ENCODE results near the gene MDN1.
"Not testable (repeated sequence)": the region's sequence is repeated elsewhere in the genome, so short reads cannot be mapped to it uniquely, and the experiment has no call there.

MDN1 gene

DNA sequence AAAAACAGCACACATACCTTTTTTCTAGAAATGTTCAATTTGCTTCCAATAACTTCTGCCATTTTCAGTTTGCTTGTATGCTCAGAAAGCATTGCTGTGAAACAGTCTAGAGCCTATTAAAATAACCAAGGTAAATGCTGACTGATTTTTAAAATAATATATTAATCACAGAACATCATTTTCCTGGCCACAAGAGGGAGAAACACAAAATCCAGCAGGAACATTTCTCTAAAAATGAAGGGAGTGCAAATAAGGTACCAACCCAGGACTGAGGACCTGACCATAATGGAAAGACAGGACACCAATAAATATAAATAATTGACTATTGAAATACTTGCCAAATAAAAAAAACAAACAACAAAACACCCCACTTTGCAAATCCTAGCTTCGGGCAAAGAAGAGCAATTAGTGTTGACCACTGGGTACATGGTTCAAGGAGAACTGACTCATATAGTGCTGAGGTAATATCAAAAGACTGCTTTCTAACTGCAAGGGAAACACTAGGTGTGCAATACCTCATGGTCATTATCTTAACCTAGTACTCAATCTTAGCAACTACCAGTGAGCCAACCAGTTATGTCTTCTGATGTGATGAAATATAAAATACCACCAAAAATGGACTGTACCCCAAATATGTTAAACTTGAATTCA is 42.9 kb downstream of the MDN1 start:
- no peak for DNase-seq (ENCODE audit: low read depth in 2 of 3, low spot score in 2 of 3)

DNA sequence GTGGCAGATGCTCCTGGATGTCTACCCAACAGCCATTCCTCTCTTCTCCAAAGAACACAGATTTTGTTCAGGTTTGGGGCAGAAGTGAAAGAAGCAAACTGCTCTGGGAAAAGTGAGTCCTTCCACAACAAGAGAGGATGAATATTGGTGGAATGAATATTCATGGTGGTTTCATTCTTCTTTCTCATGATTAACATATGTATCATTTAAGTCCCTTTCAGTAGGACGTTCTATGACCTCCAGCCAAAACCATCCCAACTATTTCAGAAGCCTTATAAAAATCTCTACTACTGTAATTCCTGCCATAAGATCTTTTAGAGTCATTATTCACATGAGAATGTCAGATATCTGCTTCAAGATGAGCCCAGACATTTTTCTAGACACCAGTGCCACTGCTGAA is 44.4 kb downstream of the MDN1 start:
- DNase-seq (ENCODE audit: low read depth in 2 of 3, low spot score in 2 of 3), result no peak

DNA sequence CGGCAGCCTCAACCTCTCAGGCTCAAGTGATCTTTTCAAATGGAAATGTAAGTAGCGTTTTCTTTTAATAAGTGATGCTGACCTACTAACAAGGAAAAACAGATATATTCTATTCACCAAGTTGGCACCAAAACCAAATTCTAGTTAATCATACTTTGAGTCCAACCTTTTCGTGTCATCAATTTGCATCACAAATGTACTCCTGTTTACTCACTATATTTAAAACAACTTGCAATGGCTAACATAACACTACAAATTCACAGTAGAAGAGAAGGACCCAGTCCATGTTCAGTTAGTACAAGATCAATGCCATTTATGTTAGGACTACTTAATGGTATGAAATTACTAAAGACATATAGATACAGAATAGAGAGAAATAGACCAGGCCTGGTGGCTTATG is 50.0 kb downstream of the MDN1 start:
- DNase-seq (ENCODE audit: low read depth in 2 of 3, low spot score in 2 of 3), result no peak

GRCh38 chr6:89768324-89768723 is 51.3 kb downstream of the MDN1 start:
- DNase-seq (ENCODE audit: low read depth in 2 of 3, low spot score in 2 of 3), result no peak

GRCh38 chr6:89763550-89763949 is 56.0 kb downstream of the MDN1 start:
- DNase-seq (ENCODE audit: low read depth in 2 of 3, low spot score in 2 of 3), result no peak

GRCh38 chr6:89758830-89759229 is 60.8 kb downstream of the MDN1 start:
- DNase-seq (ENCODE audit: low read depth in 2 of 3, low spot score in 2 of 3), result no peak

DNA sequence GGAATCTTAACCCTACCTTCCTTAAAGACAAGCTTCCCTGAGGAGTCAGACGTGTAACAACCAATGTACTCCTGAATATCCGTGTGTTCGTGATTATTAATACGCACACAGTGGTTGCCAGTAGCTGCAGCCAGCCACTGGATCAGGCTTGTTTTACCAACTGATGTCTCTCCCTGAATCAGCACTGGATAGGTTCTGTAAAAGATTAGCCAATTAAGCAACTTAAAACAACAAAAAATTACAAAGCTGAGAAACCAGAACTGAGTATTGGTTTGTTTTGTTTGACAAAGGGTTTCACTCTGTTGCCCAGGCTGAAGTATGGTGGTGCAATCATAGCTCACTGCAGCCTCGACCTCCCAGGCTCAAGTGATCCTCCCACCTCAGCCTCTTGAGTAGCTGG is 69.3 kb downstream of the MDN1 start:
- DNase-seq (ENCODE audit: low read depth in 2 of 3, low spot score in 2 of 3), result no peak

- no peak for DNase-seq (ENCODE audit: low read depth in 2 of 3, low spot score in 2 of 3)
These were observed 69.7 kb downstream of the MDN1 start for GRCh38 chr6:89749918-89750317.

DNA sequence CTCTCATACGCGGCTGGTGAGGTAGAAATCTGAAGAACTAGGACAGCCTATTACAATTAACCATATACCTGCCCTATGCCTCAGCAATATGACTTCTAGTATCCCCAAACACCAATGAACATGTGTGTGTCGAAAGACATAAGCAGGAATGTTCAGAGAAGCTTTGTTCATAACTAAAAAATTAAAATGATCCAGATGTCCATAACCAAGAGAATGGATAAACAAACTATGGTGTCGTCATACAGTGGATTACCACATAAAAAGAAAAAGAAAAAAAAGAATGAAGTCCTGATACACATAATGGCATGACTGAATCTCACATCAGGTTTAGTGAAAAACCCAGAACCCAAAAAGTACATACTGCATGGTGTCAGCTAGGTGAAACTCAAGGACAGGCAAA is 73.9 kb downstream of the MDN1 start:
- DNase-seq (ENCODE audit: low read depth in 2 of 3, low spot score in 2 of 3), result no peak

DNA sequence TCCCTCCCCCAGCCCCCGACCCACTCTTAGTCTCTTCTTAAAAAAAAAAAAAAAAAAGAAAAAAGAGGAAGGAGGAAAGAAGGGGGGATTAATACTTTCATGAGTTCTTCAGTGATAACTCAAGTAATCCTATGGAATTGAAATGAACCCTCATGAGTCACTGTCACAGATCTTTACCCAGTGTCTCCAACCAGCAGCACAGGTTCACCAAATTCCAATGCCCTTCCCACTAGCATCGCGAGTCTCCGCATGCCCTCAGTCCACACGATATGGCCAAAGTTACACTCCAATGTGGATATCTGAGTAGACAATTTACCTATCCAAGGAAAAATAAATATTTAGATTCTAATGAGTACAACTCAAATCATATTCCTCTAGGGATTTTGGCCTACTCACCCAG is 74.5 kb downstream of the MDN1 start:
- no peak for DNase-seq (ENCODE audit: low read depth in 2 of 3, low spot score in 2 of 3)

DNA sequence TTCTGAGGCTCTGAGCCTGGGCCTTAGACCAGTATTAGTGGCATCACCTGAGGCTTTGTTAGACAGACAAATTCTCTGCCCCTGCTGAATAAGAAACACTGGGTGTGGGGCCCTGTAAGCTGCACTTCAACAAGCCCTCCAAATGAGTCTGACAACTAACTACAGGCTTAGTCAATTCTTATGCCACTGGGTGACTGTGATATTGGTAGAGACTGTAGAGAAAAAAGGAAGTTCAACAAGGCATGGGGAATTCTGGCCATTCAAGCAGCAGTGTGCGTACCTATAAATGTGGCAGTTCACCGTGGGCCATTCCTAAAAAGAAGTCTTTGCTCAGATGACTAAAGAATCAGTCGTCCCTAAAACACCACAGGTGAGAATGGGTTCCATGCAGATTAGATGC is 82.7 kb downstream of the MDN1 start:
- no peak for DNase-seq (ENCODE audit: low read depth in 2 of 3, low spot score in 2 of 3)

GRCh38 chr6:89734526-89734925 is 85.1 kb downstream of the MDN1 start:
- no peak for DNase-seq (ENCODE audit: low read depth in 2 of 3, low spot score in 2 of 3)

- no peak for DNase-seq (ENCODE audit: low read depth in 2 of 3, low spot score in 2 of 3)
These were observed 87.5 kb downstream of the MDN1 start for GRCh38 chr6:89731924-89732567.

DNA sequence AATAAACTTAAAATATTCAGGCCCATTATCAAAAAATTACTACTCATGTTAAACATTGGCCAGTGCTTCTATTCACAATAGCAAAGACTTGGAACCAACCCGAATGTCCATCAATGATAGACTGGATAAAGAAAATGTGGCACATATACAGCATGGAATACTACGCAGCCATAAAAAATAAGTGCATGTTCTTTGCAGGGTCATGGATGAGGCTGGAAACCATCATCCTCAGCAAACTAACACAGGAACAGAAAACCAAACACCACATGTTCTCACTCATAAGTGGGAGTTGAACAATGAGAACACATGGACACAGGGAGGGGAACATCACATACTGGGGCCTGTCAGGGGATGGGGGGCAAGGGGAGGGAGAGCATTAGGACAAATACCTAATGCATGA is 88.3 kb downstream of the MDN1 start:
- not testable (repeated sequence) for DNase-seq (ENCODE audit: low read depth in 2 of 3, low spot score in 2 of 3)

GRCh38 chr6:89729818-89730217 is 89.8 kb downstream of the MDN1 start:
- DNase-seq (ENCODE audit: low read depth in 2 of 3, low spot score in 2 of 3), result no peak

DNA sequence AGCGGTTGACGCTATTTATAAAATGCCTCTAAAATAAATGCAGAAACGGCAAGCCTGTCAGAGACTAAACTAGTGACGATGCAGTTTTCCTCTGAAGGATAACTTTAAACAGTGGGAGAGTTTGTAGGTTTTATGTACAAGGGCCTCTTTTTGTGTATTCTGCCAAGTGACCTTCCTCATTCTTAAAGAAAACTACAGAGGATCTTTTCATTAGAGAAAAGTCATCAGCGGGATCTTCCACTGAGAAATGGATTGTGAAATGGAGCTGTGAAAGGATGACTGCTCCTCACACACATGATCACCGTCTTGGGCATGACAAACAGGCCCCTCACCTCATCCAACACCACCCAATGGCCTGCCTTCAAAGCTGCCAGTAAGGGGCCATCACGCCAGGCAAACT is 92.1 kb downstream of the MDN1 start:
- DNase-seq (ENCODE audit: low read depth in 2 of 3, low spot score in 2 of 3), result no peak

GRCh38 chr6:89724981-89725380 is 94.6 kb downstream of the MDN1 start:
- DNase-seq (ENCODE audit: low read depth in 2 of 3, low spot score in 2 of 3), result no peak

GRCh38 chr6:89723046-89723445 is 96.5 kb downstream of the MDN1 start:
- no peak for DNase-seq (ENCODE audit: low read depth in 2 of 3, low spot score in 2 of 3)

GRCh38 chr6:89716532-89716931 is 103.1 kb downstream of the MDN1 start:
- no peak for DNase-seq (ENCODE audit: low read depth in 2 of 3, low spot score in 2 of 3)

DNA sequence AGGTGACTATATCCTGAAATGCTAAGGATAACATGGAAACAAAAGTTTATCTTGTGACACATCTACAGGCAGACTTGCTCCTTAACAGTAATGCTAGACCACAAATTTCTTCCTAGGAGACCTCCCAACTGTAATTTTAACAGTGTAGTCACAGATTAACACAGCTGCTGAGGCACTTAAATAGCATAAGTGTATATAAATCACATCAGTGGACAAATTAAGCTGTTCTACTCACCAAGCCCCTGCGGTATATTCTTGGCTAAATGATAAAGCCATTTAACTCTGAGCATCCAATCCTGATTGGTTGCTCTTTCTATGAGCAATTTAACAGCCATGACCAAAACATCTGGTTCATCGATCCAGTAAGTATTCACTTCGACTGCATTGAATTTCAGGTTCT is 107.8 kb downstream of the MDN1 start:
- no peak for DNase-seq (ENCODE audit: low read depth in 2 of 3, low spot score in 2 of 3)

DNA sequence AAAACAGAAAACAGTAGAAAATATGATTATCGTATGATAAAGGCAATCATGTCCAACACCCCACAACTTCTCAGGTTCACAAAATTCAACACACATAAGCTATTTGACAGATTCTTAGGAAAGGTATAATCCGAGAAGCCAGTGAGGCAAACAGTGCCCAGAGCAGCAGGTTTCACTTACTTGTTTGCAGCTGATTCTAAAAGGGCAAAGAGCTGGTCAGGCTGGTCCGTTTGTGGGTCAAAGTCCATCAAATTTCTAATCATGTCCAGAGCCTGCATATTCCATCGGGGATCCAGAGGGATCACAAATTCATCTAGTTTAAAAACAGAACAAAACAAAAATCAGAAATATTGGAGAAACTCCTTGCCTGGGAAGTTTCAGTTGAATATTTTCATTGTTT is 111.3 kb downstream of the MDN1 start:
- DNase-seq (ENCODE audit: low read depth in 2 of 3, low spot score in 2 of 3), result no peak

DNA sequence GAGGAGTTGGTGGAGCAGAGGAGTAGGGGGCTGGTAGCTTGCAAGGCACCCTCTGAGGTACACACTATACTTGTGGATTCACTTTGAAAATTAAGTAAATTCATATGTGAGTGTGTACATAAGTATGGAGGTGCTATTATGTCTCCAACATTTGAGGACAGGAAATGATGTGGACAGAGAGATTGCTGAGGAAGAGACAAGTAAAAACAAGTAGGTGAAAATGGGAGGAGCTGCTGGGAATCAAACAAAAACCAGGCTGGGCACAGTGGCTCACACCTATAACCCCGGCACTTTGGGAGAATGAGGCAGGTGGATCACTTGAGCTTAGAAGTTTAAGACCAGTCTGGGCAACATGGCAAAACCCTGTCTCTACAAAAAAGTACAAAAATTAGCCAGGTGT is 111.8 kb downstream of the MDN1 start:
- DNase-seq (ENCODE audit: low read depth in 2 of 3, low spot score in 2 of 3), result no peak

GRCh38 chr6:89706121-89706520 is 113.5 kb downstream of the MDN1 start:
- DNase-seq (ENCODE audit: low read depth in 2 of 3, low spot score in 2 of 3), result no peak
